GM12873 (cell line): Measurements from ENCODE around the gene GAS6.

Experiments
- TF ChIP-seq, protein P1 (sequence below): IDR thresholded peaks from 2 replicates; pipeline ENCODE4 v1.5.1; 2012; ENCODE audit warnings: low read depth, mild to moderate bottlenecking, moderate library complexity, low read length, control low read depth; ENCODE audit not compliant: insufficient read depth; ENCODE audit errors: missing control alignments

The GAS6 gene

DNA sequence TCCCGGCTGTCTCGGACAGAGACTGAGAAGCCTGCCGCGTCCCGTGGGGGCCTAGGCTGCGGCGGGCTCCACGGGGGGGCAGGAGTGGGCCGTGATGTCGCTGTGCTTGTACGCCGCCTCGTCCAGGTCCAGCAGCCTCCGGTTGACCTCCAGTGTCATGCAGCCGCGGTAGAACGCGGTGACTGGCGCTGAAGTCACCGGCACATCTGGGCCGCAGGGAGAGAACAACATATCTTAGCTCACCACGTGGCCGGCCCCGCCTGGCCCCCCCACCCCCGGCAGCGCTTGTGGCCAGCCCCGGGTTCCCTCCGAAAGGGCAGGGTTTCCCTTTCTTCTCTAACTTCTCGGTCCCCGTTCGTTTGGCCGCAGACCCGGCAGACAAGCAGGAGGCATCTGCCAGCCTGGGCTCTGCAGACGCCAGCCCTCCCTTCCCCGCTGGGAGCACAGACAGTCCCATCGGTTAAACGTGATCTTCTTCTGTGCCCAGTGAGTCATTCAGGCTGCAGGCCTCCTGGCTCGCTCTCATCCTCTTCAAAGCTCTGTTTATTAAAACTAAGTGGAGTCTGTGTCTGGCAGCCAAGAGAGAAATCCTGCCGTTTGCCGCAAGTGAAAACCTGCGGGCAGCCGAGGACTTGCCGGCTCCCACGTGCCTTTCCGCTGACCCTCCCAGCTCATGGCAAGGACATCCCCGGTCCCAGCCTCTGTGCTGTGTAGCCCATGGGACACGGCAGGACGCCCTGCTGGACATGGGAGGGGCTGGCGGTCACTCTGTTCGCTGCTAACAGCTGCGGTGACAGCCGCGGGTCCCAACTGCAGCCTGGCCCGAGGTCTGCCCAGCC lies 42.8 kb downstream of the GAS6 start:
- TF ChIP-seq, protein P1, sequence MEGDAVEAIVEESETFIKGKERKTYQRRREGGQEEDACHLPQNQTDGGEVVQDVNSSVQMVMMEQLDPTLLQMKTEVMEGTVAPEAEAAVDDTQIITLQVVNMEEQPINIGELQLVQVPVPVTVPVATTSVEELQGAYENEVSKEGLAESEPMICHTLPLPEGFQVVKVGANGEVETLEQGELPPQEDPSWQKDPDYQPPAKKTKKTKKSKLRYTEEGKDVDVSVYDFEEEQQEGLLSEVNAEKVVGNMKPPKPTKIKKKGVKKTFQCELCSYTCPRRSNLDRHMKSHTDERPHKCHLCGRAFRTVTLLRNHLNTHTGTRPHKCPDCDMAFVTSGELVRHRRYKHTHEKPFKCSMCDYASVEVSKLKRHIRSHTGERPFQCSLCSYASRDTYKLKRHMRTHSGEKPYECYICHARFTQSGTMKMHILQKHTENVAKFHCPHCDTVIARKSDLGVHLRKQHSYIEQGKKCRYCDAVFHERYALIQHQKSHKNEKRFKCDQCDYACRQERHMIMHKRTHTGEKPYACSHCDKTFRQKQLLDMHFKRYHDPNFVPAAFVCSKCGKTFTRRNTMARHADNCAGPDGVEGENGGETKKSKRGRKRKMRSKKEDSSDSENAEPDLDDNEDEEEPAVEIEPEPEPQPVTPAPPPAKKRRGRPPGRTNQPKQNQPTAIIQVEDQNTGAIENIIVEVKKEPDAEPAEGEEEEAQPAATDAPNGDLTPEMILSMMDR: no peak

DNA sequence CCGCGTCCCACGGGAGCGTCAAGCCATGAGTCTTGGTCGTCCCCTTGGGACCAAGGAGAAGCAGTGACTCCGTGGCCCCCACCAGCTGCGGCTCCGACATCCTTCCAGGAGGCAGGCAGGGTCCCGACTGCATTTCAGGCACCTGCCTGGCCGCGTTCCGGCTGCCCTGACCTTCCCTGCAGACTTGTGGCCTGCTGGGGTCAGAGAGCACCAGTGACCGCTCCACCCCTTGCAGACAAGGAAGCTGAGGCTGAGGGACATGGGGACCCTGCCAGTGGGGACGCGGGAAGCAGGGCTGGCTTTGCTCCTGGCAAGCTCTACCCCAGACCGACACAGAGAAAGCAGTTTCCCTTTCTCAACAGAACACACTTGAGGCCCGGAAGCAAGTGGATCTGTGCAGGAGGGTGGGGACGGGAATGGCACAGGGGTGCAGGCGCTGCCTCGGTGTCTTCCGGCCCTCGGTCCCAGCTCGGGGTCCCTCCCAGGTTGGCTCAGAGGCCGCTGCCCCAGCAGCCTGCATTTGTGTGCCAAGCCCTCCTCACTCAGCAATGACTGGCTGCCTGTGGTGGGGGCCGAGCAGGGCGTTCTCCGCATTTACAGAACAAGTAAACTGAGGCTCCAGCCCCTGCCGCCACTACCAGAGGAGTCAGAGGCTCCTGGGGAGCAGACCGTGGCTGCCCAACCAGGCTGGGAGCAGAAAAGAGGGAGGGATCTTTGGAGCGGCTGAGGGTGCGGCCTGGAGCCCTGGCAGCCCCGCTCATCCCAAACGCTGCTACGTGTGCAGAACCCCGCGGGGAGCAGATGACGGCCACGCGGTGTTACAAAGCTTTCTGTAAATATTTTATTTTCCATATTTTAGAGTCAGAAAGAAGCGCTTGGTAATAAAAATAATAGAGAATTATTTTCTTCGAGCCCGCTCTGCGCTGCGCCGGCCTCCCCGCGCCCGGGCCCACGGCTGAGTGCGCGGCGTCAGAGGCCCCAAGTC lies 43.9 kb downstream of the GAS6 start:
- TF ChIP-seq, protein P1: no peak

DNA sequence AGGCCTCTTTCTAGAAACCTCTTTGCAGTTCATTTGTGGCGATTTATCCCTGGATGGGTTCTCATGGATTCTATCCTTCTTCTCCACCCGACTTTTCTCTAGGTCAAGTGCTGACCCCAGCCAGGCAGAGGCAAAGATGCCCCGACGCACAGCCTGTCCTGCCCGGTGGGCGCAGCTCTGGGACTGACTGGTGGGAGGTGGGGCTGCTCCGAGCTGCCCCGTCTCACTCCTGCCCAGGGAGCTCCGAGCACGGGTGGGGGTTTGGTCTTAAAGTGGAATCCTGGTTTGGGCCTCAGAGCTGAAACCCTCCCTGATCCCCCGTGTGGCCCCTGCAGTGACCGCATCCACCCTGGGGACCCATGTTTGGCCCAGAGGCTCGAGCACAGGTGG lies 44.5 kb downstream of the GAS6 start:
- TF ChIP-seq, protein P1: no peak

- TF ChIP-seq, protein P1: no peak
Measured at GRCh38 chr13:113818700-113819295, 45.1 kb downstream of the GAS6 start.

DNA sequence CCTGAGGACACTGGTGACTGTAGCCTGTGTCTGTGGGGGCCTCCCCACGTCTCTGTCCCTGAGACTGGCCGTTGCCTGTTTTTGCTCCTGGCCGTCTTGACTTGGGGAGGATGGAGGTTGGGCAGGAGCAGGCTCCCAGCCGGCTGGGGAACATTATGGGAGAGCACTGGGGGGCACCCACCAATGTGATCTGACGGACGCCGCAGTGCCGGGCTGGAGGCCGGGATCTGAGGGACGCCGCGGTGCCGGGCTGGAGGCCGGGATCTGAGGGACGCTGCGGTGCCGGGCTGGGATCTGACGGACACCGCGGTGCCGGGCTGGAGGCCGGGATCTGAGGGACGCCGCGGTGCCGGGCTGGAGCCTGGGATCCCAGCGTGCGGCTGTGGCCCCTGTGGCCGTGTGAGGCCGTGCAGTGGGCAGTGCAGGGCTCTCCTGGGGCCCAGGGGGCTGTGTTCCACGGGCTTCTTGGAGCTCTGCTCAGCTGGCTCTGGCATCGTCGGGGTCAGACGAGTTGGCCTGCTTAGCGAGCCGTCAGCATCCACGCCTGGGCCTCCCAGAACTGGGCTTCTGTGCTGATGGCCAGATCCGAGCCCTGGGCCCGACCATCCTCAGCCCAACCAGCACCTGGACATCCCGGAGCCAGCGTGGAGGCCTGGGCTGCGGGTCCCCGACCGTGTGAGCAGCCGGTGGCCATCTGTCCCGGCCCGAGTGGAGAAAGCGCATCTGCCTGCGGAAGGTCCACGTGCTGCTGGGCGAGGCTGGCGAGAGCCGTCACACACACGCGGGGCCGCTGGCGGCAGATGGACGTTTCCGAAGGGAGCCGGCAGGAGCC lies 45.8 kb downstream of the GAS6 start:
- TF ChIP-seq, protein P1: no peak

DNA sequence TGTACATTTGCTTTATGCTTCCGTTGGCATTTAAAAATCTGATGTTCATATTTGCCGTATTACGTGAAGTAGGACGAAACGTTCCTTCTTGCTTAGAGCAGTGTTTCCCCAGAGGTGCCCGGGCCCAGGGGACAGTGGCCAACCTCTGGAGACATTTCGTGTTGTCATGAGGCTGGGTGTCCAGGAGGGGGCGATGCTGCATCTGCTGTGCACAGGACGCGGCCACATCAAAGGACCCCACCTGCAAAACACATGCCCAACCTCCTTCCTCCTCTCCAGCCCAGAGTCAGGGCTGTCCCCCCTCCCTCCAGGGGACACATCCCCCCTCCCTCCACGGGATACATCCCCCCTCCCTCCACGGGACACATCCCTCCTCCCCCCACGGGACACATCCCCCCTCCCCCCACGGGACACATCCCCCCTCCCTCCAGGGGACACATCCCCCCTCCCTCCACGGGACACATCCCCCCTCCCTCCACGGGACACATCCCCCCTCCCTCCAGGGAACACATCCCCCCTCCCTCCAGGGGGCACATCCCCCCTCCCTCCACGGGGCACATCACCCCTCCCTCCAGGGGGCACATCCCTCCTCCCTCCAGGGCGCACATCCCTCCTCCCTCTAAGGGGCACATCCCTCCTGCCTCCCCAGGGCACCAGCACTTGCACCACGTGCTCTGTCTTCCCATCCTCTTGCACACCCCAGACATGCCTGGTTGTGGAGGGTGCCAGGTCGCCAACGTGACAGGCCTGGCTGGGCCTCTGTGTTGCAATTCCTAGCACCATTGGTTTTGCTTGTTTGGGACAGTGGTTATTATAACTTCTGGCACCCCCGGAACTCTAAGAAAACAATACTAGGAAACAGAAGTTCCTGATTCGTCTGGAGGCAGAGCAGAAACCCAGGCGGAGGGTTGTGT lies 46.7 kb downstream of the GAS6 start:
- TF ChIP-seq, protein P1: peak; percentile 87
